Ovary (tissue), 3 donors: Measurements from ENCODE around the gene TRIL.

Source experiments
- CTCF ChIP-seq, 3 donors: fragments of 450-650 bp in 2 of 3; fragments of 200-600 bp in 1 of 3; IDR thresholded peaks; one replicate each; pipeline versions ENCODE4 v1.5.1 to v1.8.0; 2016 to 2022; ENCODE audit warnings: antibody characterized with exemption in 3 of 3, mild to moderate bottlenecking in 1 of 3
- EP300 ChIP-seq: sonication (generic); formaldehyde crosslinking; IDR thresholded peaks from one replicate; pipeline ENCODE4 v1.6.1; 2017; ENCODE audit warnings: antibody characterized with exemption
- POLR2A ChIP-seq: fragments of 450-650 bp; IDR thresholded peaks from one replicate; pipeline ENCODE4 v1.6.1; 2017; ENCODE audit warnings: antibody characterized with exemption, mild to moderate bottlenecking, moderate library complexity
- donor health status: DM: no; HTN: no; CAD: no.

- TF ChIP-seq CTCF (IDR thresholded peaks at IDR 0.05): no peak
- TF ChIP-seq POLR2A: no peak
- TF ChIP-seq EP300: no peak
These were observed 18.1 kb downstream of the TRIL start for GRCh38 chr7:28939844-28940544.
